H1 (cell line): ENCODE measurements around the gene ZNF610. TPM values are rescaled to one million over a fixed set of nuclear protein-coding genes. Genes with fewer than 3 reads are reported as not detected.
"Not testable (repeated sequence)": the region's sequence is repeated elsewhere in the genome, so short reads cannot be mapped to it uniquely, and the experiment has no call there.

Source experiments
- CTCF ChIA-PET: fragments of 300-600 bp; sonication (Branson Sonifier 250); formaldehyde crosslinking; loops from one replicate; lab custom pipeline; 2021; ENCODE audit not compliant: partially characterized antibody; lab: Charles Lee
- POLR2A ChIA-PET: fragments of 300-600 bp; sonication (Branson Sonifier 250); formaldehyde crosslinking; loops from one replicate; lab custom pipeline; 2021; ENCODE audit warnings: inconsistent platforms; ENCODE audit not compliant: partially characterized antibody; lab: Charles Lee
- DNase-seq, 2 experiments: peaks; one replicate each; pipeline versions ENCODE4 v3.0.0 to v3.0.0-alpha.2; 2010 to 2022; ENCODE audit warnings: low spot score in 2 of 2, low read depth in 1 of 2, mixed read lengths in 1 of 2
- FAIRE-seq: peaks from 2 replicates; lab custom pipeline; 2011; peaks lifted over from hg19 to GRCh38; lab: Jason Lieb, UNC
- H2AFZ ChIP-seq: 2 replicates; pipeline ENCODE4 v1.8.1; 2012; ENCODE audit warnings: low read length, inconsistent platforms
- H2AK5ac ChIP-seq: 2 replicates; pipeline ENCODE4 v1.6.1; 2013; ENCODE audit warnings: low read depth, low read length
- H2BK120ac ChIP-seq: replicated peaks from 2 replicates; pipeline ENCODE3; 2013; ENCODE audit warnings: low read depth, low read length, inconsistent platforms
- H2BK12ac ChIP-seq: 2 replicates; pipeline ENCODE4 v1.6.1; 2013; ENCODE audit warnings: low read depth, low read length
- H2BK15ac ChIP-seq: 2 replicates; pipeline ENCODE4 v1.6.1; 2013; ENCODE audit warnings: low read length
- H2BK20ac ChIP-seq: 2 replicates; pipeline ENCODE4 v1.6.1; 2013; ENCODE audit warnings: low read length
- H2BK5ac ChIP-seq: 2 replicates; pipeline ENCODE4 v1.6.1; 2013; ENCODE audit warnings: low read depth, low read length
- H3K14ac ChIP-seq: 2 replicates; pipeline ENCODE4 v1.6.1; 2013; ENCODE audit warnings: inconsistent platforms; ENCODE audit not compliant: insufficient read length
- H3K18ac ChIP-seq: 2 replicates; pipeline ENCODE4 v1.6.1; 2013; ENCODE audit warnings: low read length; ENCODE audit errors: extremely low read depth
- H3K23ac ChIP-seq: 2 replicates; pipeline ENCODE4 v1.6.1; 2013; ENCODE audit warnings: inconsistent platforms; ENCODE audit not compliant: insufficient read length
- H3K23me2 ChIP-seq: 2 replicates; pipeline ENCODE4 v1.6.1; 2013; ENCODE audit warnings: low read depth, low read length
- H3K27ac ChIP-seq: 2 replicates; pipeline ENCODE4 v1.6.1; 2011; ENCODE audit warnings: low read depth, low read length, inconsistent platforms
- H3K27me3 ChIP-seq, 4 experiments: replicated peaks in 1 of 4; 1 replicate in 1 of 4; 2 replicates in 3 of 4; pipeline versions ENCODE4 v1.6.1 to v1.8.1; 2011 to 2013; ENCODE audit warnings: low read length in 3 of 4, mild to moderate bottlenecking in 3 of 4, inconsistent platforms in 2 of 4, mixed read lengths in 2 of 4, moderate library complexity in 1 of 4; ENCODE audit not compliant: control insufficient read depth in 3 of 4, insufficient read depth in 3 of 4; ENCODE audit errors: extremely low read depth in 1 of 4
- H3K36me3 ChIP-seq, 4 experiments: 2 replicates each; pipeline versions ENCODE4 v1.6.1 to v1.8.1; 2011 to 2013; ENCODE audit warnings: mild to moderate bottlenecking in 4 of 4, low read length in 3 of 4, moderate library complexity in 2 of 4, control low read depth in 1 of 4, inconsistent platforms in 1 of 4; ENCODE audit not compliant: insufficient read depth in 4 of 4, control insufficient read depth in 2 of 4
- H3K4ac ChIP-seq: replicated peaks from 2 replicates; pipeline ENCODE3; 2013; ENCODE audit warnings: low read length, low read depth, mixed read lengths, inconsistent platforms; ENCODE audit not compliant: insufficient read length
- H3K4me1 ChIP-seq, 4 experiments: replicated peaks in 1 of 4; 1 replicate in 1 of 4; 2 replicates in 3 of 4; pipeline versions ENCODE4 v1.6.1 to v1.8.1; 2011 to 2013; ENCODE audit warnings: low read length in 3 of 4, inconsistent platforms in 2 of 4, mixed read lengths in 1 of 4; ENCODE audit not compliant: insufficient read depth in 4 of 4, control insufficient read depth in 3 of 4
- H3K4me2 ChIP-seq, 2 experiments: 2 replicates each; pipeline versions ENCODE4 v1.6.1 to v1.8.1; 2011 to 2013; ENCODE audit warnings: low read depth in 2 of 2, low read length in 2 of 2, control low read depth in 1 of 2, inconsistent platforms in 1 of 2, mild to moderate bottlenecking in 1 of 2; ENCODE audit not compliant: insufficient read depth in 1 of 2
- H3K4me3 ChIP-seq, 4 experiments: fragments of 200-600, 300-600 bp in 1 of 4; sonication (generic), shearing (Covaris generic), sonication (Bioruptor Twin) in 1 of 4; 2 replicates each; pipeline versions ENCODE4 v1.5.1 to v1.8.1; 2011 to 2016; ENCODE audit warnings: low read length in 4 of 4, low read depth in 3 of 4, control low read depth in 2 of 4, inconsistent platforms in 2 of 4, mild to moderate bottlenecking in 2 of 4, mixed read lengths in 1 of 4, moderate library complexity in 1 of 4; ENCODE audit not compliant: insufficient read depth in 2 of 4; ENCODE audit errors: extremely low read depth in 1 of 4
- H3K56ac ChIP-seq: replicated peaks from 2 replicates; pipeline ENCODE3; 2013; ENCODE audit warnings: low read depth, mild to moderate bottlenecking, mixed read lengths, low read length, inconsistent platforms; ENCODE audit not compliant: insufficient read length
- H3K79me1 ChIP-seq: 2 replicates; pipeline ENCODE4 v1.6.1; 2013; ENCODE audit warnings: low read depth, low read length, control low read depth
- H3K79me2 ChIP-seq, 2 experiments: 2 replicates each; pipeline versions ENCODE4 v1.6.1 to v1.8.1; 2012 to 2013; ENCODE audit warnings: low read length in 2 of 2, mild to moderate bottlenecking in 2 of 2, inconsistent platforms in 1 of 2; ENCODE audit not compliant: insufficient read depth in 2 of 2, control insufficient read depth in 1 of 2
- H3K9ac ChIP-seq, 4 experiments: replicated peaks in 1 of 4; 1 replicate in 1 of 4; 2 replicates in 3 of 4; pipeline versions ENCODE4 v1.6.1 to v1.8.1; 2011 to 2013; ENCODE audit warnings: low read depth in 3 of 4, low read length in 3 of 4, control low read depth in 2 of 4, mild to moderate bottlenecking in 2 of 4, moderate library complexity in 2 of 4, inconsistent platforms in 1 of 4; ENCODE audit errors: extremely low read depth in 1 of 4
- H3K9me3 ChIP-seq, 2 experiments: 2 replicates each; pipeline versions ENCODE4 v1.6.1 to v1.8.1; 2012 to 2013; ENCODE audit warnings: mild to moderate bottlenecking in 2 of 2, moderate library complexity in 2 of 2, control low read depth in 1 of 2, inconsistent platforms in 1 of 2, low read depth in 1 of 2, low read length in 1 of 2, mixed read lengths in 1 of 2; ENCODE audit not compliant: insufficient read depth in 2 of 2
- H4K20me1 ChIP-seq, 2 experiments: replicated peaks in 1 of 2; 2 replicates each; pipeline versions ENCODE3 to v1.8.1; 2011 to 2013; ENCODE audit warnings: inconsistent platforms in 2 of 2, low read length in 2 of 2, mild to moderate bottlenecking in 1 of 2; ENCODE audit not compliant: insufficient read depth in 2 of 2, control insufficient read depth in 1 of 2
- H4K5ac ChIP-seq: 2 replicates; pipeline ENCODE4 v1.6.1; 2013; ENCODE audit warnings: low read length, low read depth, mixed read lengths, inconsistent platforms; ENCODE audit not compliant: insufficient read length
- H4K8ac ChIP-seq: 2 replicates; pipeline ENCODE4 v1.8.0; 2013; ENCODE audit warnings: mild to moderate bottlenecking, moderate library complexity, low read length, inconsistent platforms; ENCODE audit not compliant: insufficient read depth; ENCODE audit errors: extremely low read depth
- H4K91ac ChIP-seq: replicated peaks from 2 replicates; pipeline ENCODE3; 2013; ENCODE audit warnings: low read length, mixed read lengths, inconsistent platforms; ENCODE audit not compliant: insufficient read length
- HDAC6 ChIP-seq: IDR thresholded peaks from one replicate; pipeline ENCODE4 v1.7.1; 2012; ENCODE audit warnings: low read depth, mild to moderate bottlenecking, inconsistent platforms, low read length, moderate library complexity
- RBBP5 ChIP-seq: IDR thresholded peaks from 2 replicates; pipeline ENCODE4 v1.7.1; 2012; ENCODE audit warnings: low read depth, mild to moderate bottlenecking, inconsistent platforms, low read length, moderate library complexity, borderline replicate concordance
- YY1 ChIP-seq: IDR thresholded peaks from 2 replicates; pipeline ENCODE4 v1.6.1; 2011; ENCODE audit warnings: low read depth, mild to moderate bottlenecking, low read length
- WGBS, 2 experiments: shearing (Covaris generic) in 1 of 2; methylation state at CpG; one replicate each; pipeline versions ENCODE4 v1.1.6 to v1.1.7; 2013 to 2015; ENCODE audit warnings: low lambda C conversion rate in 2 of 2, mixed read lengths in 2 of 2, inconsistent platforms in 1 of 2, low coverage in 1 of 2, missing lambda C conversion rate in 1 of 2; ENCODE audit not compliant: insufficient replicate concordance in 2 of 2, insufficient coverage in 1 of 2, insufficient read length in 1 of 2; ENCODE audit errors: extremely low coverage in 1 of 2, missing lambda C conversion rate in 1 of 2; 5-methylcytosine and 5-hydroxymethylcytosine counted together
- polyA plus RNA-seq, 7 experiments: library from polyadenylated mRNA; depleted of rRNA in 3 of 7; stranded (reverse) in 5 of 7; unstranded in 2 of 7; fragments of >200 nt in 5 of 7; fragments of 200-250 nt in 2 of 7; gene quantifications; 1 replicate in 5 of 7; 2 replicates in 1 of 7; 4 replicates in 1 of 7; pipeline versions ENCODE4 v1.2.1 to v1.2.3, GENCODE V29; 2011 to 2013; ENCODE audit warnings: missing spikeins in 2 of 7, mixed read lengths in 2 of 7
- total RNA-seq: library from RNA; stranded (reverse); fragmentation: NEBNext Ultra II Directional; extraction: Animal tissue kit (Norgen Biotek cat#: 25700); gene quantifications from 2 replicates; pipeline ENCODE4 v1.2.1, GENCODE V29; 2021
- TF ChIP-seq, protein P1 (sequence below): IDR thresholded peaks from 2 replicates; pipeline ENCODE4 v1.6.1; 2011; ENCODE audit warnings: low read length, improper control_type of control experiment

The ZNF610 gene
- total and polyA plus RNA-seq, 2 of the 8 experiments (the other 6 are each of a cell fraction or from before 2014, with no cell fraction given): 2.4 to 5.4 TPM

DNA sequence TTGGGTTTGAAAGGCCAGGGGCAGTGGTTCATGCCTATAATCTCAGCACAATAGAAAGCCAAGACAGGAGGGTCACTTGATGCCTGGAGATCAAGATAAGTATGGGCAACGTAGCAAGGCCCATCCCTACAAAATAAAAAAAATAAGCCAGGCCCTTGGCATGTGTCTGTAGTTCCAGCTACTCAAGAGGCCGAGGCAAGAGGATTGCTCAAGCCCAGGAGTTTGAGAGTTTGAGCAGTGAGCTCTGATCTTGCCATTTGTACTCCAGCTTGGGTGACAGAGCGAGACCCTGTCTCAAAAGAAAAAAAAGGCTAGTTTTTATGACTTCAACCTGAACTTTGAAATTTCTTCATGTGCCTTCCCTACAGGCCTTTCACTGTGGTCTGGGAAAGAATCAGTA, 44.3 kb upstream of the ZNF610 start (continued):
- TF ChIP-seq HDAC6 (no peak), YY1 (no peak), RBBP5 (no peak)
- TF ChIP-seq, protein P1, sequence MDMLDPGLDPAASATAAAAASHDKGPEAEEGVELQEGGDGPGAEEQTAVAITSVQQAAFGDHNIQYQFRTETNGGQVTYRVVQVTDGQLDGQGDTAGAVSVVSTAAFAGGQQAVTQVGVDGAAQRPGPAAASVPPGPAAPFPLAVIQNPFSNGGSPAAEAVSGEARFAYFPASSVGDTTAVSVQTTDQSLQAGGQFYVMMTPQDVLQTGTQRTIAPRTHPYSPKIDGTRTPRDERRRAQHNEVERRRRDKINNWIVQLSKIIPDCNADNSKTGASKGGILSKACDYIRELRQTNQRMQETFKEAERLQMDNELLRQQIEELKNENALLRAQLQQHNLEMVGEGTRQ: no peak

DNA sequence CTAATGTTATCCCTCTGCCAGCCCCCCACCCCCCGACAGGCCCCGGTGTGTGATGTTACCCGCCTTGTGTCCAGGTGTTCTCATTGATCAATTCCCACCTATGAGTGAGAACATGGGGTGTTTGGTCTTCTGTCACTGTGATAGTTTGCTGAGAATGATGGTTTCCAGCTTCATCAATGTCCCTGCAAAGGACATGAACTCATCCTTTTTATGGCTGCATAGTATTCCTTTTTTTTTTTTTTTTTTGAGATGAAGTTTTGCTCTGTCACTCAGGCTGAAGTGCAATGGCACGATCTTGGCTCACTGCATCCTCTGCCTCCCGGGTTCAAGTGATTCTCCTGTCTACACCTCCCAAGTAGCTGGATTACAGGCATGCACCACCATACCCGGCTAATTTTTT, 43.1 kb upstream of the ZNF610 start:
- POLR2A ChIA-PET, H4K8ac ChIP-seq, H2BK12ac ChIP-seq, H3K9ac ChIP-seq, H2BK20ac ChIP-seq, H3K23ac ChIP-seq, H3K14ac ChIP-seq, H2BK5ac ChIP-seq, H2BK15ac ChIP-seq, H3K79me1 ChIP-seq, H2BK120ac ChIP-seq, H4K91ac ChIP-seq, H3K9me3 ChIP-seq, H4K5ac ChIP-seq, H2AK5ac ChIP-seq, H3K4ac ChIP-seq, H4K20me1 ChIP-seq, H3K18ac ChIP-seq, H3K4me2 ChIP-seq, H2AFZ ChIP-seq, H3K23me2 ChIP-seq, H3K4me3 ChIP-seq, H3K4me1 ChIP-seq, FAIRE-seq, DNase-seq, H3K56ac ChIP-seq, H3K27ac ChIP-seq, H3K27me3 ChIP-seq, H3K79me2 ChIP-seq: not testable (repeated sequence)
- CTCF ChIA-PET: interaction anchor here (0.7 kb wide), 1 partner anchor 319 kb away, joined by 3 read pairs; no protein-coding TSS in a partner anchor
- peaks cover 0 to 43% (median 22%) of the 10 kb centered on the region in 4 experiments; a peak in 7 of 8 replicates for H3K36me3 ChIP-seq
- WGBS, 2 experiments: 97% methylated on average over 6 of the region's 6 CpGs; no CpG with 5 or more reads in 1 of the 2 experiments
